Esophagus squamous epithelium (tissue), 5 donors: ENCODE results near the gene AIG1. TPM values are rescaled to one million over a fixed set of nuclear protein-coding genes. Genes with fewer than 3 reads are reported as not detected.
"Not testable (repeated sequence)": the region's sequence is repeated elsewhere in the genome, so short reads cannot be mapped to it uniquely, and the experiment has no call there.

Source experiments
- DNase-seq: peaks from one replicate; lab custom pipeline; 2025; lab: John Stamatoyannopoulos, UW
- H3K27ac ChIP-seq, 4 donors: fragments of 200-600 bp; sonication (generic); one replicate each; pipeline ENCODE4 v1.5.1; 2016 to 2019; ENCODE audit warnings: mild to moderate bottlenecking in 1 of 4
- H3K27me3 ChIP-seq, 4 donors: fragments of 200-600 bp; sonication (generic); 1 replicate in 3 of 4; 2 replicates in 1 of 4; pipeline versions ENCODE4 v1.5.1 to v1.6.0; 2017 to 2021; ENCODE audit warnings: antibody characterized with exemption in 1 of 4
- H3K36me3 ChIP-seq, 3 donors: fragments of 200-600 bp; sonication (generic); one replicate each; pipeline ENCODE4 v1.5.1; 2016 to 2019
- H3K4me1 ChIP-seq, 3 donors: fragments of 200-600 bp; sonication (generic); one replicate each; pipeline ENCODE4 v1.5.1; 2017 to 2019
- H3K4me3 ChIP-seq, 4 donors: fragments of 200-600 bp; sonication (generic); 1 replicate in 3 of 4; 2 replicates in 1 of 4; pipeline ENCODE4 v1.5.1; 2016 to 2019; ENCODE audit warnings: mild to moderate bottlenecking in 2 of 4, moderate library complexity in 1 of 4
- H3K9me3 ChIP-seq, 3 donors: fragments of 200-600 bp; sonication (generic); one replicate each; pipeline ENCODE4 v1.5.1; 2016 to 2019
- CTCF ChIP-seq, 6 experiments: fragments of 450-650 bp in 4 of 6; fragments of 200-600 bp in 2 of 6; sonication (generic) in 2 of 6; IDR thresholded peaks; one replicate each; pipeline ENCODE4 v1.5.1; 2016 to 2019; ENCODE audit warnings: antibody characterized with exemption in 6 of 6, mild to moderate bottlenecking in 4 of 6, moderate library complexity in 4 of 6
- POLR2A ChIP-seq, 4 donors: fragments of 450-650 bp; IDR thresholded peaks; one replicate each; pipeline ENCODE4 v1.6.1; 2017; ENCODE audit warnings: antibody characterized with exemption in 4 of 4, mild to moderate bottlenecking in 4 of 4, moderate library complexity in 3 of 4
- WGBS, 2 donors: methylation state at CpG; one replicate each; pipeline ENCODE4 v1.1.5; 2018; 5-methylcytosine and 5-hydroxymethylcytosine counted together
- intact Hi-C: fragments of 100-400 bp; cut with DNase I; formaldehyde crosslinking; loops from one replicate; pipeline ENCODE4 v1.15.0; 2022
- total RNA-seq, 4 donors: library from RNA; depleted of rRNA; stranded (reverse); fragments of >200 nt; gene quantifications; one replicate each; pipeline ENCODE4 v1.1.0, GENCODE V29; 2016
- donor health status: DM: yes; HTN: yes; CAD: no.

Gene AIG1
- total RNA-seq, 4 donors from 2014 or later: 29.1 to 30.5 (median 29.9) TPM

- no peak overlapping the region for H3K4me3 ChIP-seq
- H3K9me3 ChIP-seq: no peaks in the 10 kb centered on the region
- H3K36me3 ChIP-seq: no peaks in the 10 kb centered on the region
- DNase-seq: no peak
- H3K27ac ChIP-seq: no peak overlapping the region
- TF ChIP-seq POLR2A (IDR thresholded peaks at IDR 0.05) (no peak), CTCF (IDR thresholded peaks at IDR 0.05) (no peak)
- intact Hi-C loops: no loop called here
- H3K27me3 ChIP-seq: no peaks in the 10 kb centered on the region
- peaks cover 0 to 50% (median 17%) of the 10 kb centered on the region in 3 donors for H3K4me1 ChIP-seq
- whole genome bisulfite sequencing, 2 donors: 58 to 80% methylated on average over 1 to 2 of the region's 2 CpGs
Measured at GRCh38 chr6:143335865-143336264, 275.2 kb downstream of the AIG1 start.

GRCh38 chr6:143336446-143337152 lies 275.9 kb downstream of the AIG1 start:
- intact Hi-C loops: no loop called here
- WGBS, 2 donors: 59 to 82% methylated on average over 3 to 4 of the region's 4 CpGs

GRCh38 chr6:143337201-143337949 lies 276.7 kb downstream of the AIG1 start:
- intact Hi-C loops: no loop called here
- Histone ChIP-seq H3K27ac (peak overlapping the region in 1 of 4 donors; percentile 70), H3K27me3 (no peaks in the 10 kb centered on the region), H3K4me1 (peaks cover 0 to 48% (median 17%) of the 10 kb centered on the region in 3 donors), H3K4me3 (no peak overlapping the region), H3K9me3 (no peaks in the 10 kb centered on the region), H3K36me3 (no peaks in the 10 kb centered on the region)
- peak in 4 of 6 experiments; percentile 6 to 49 (median 22) for TF ChIP-seq CTCF (IDR thresholded peaks at IDR 0.05)
- TF ChIP-seq POLR2A (IDR thresholded peaks at IDR 0.05): no peak
- WGBS, 2 donors: 70 to 82% methylated on average over 17 of the region's 17 CpGs
- no peak for DNase-seq

More at GRCh38 chr6:143336446-143337152, 275.9 kb downstream of the AIG1 start:
- Histone ChIP-seq H3K4me1 (peaks cover 0 to 50% (median 17%) of the 10 kb centered on the region in 3 donors), H3K36me3 (no peaks in the 10 kb centered on the region), H3K27me3 (no peaks in the 10 kb centered on the region), H3K27ac (no peak overlapping the region), H3K9me3 (no peaks in the 10 kb centered on the region), H3K4me3 (no peak overlapping the region)
- DNase-seq: no peak
- TF ChIP-seq CTCF (IDR thresholded peaks at IDR 0.05) (no peak), POLR2A (IDR thresholded peaks at IDR 0.05) (no peak)

GRCh38 chr6:143339223-143339622 lies 278.5 kb downstream of the AIG1 start:
- DNase-seq: no peak
- TF ChIP-seq POLR2A (IDR thresholded peaks at IDR 0.05) (no peak), CTCF (IDR thresholded peaks at IDR 0.05) (no peak)
- H3K27ac ChIP-seq: peak overlapping the region; percentile 31 to 70 (median 38)
- H3K4me3 ChIP-seq: no peak overlapping the region
- H3K4me1 ChIP-seq: peaks cover 0 to 29% (median 9%) of the 10 kb centered on the region in 3 donors
- no peaks in the 10 kb centered on the region for H3K9me3 ChIP-seq
- H3K36me3 ChIP-seq: no peaks in the 10 kb centered on the region
- no peaks in the 10 kb centered on the region for H3K27me3 ChIP-seq
- intact Hi-C loops: no loop called here

- intact Hi-C loops, DNase-seq, H3K36me3 ChIP-seq, H3K27ac ChIP-seq, H3K4me3 ChIP-seq, H3K27me3 ChIP-seq, H3K4me1 ChIP-seq, H3K9me3 ChIP-seq: not testable (repeated sequence)
- WGBS, 2 donors: 89 to 99% methylated on average over 7 of the region's 7 CpGs
Measured at GRCh38 chr6:143345477-143345876, 284.8 kb downstream of the AIG1 start.
